NCI-H2196 (cell line): Measurements from ENCODE around the gene ANO2.

Source experiments
- DNase-seq: peaks from one replicate; lab custom pipeline; 2025; ENCODE audit not compliant: unreplicated experiment; lab: John Stamatoyannopoulos, UW

ANO2 gene

DNA sequence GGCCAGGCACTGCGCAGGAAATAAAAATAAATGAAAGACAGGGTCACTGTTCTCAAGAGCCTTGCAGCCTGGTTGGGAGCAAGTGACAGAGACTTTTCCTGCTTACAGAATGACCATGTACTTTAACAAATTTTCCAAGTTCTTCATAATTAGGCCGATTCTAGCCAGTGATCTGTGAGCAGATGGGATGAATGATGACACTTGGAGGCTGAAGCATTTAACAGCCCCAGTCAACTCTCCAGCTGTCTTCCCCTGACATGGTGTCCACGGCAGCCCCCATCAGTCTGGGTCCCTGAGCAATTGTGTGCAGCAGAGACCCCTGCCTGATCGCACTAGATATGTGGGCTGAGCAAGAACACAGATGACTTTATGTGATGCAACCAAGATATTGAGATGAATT lies 314.3 kb downstream of the ANO2 start:
- no peak for DNase-seq

DNA sequence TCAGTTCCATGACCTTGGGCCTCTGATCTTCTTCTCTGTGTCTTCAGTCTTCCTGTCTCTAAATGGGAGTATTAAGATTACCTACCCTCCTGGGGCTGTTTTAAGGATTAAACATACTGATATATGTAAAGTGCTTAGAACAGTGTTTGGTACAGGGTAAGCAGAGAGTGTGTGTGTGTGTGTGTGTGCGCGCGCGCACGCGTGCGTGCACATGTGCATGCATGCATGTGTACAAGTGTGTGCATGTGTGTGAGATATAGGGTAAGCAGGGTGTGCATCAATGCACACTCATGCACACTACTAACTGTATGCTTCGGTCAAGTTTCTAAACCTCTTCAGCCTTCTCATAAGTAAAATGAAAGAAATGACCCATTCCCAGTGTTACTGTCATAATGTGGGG lies 316.6 kb downstream of the ANO2 start:
- no peak for DNase-seq

DNA sequence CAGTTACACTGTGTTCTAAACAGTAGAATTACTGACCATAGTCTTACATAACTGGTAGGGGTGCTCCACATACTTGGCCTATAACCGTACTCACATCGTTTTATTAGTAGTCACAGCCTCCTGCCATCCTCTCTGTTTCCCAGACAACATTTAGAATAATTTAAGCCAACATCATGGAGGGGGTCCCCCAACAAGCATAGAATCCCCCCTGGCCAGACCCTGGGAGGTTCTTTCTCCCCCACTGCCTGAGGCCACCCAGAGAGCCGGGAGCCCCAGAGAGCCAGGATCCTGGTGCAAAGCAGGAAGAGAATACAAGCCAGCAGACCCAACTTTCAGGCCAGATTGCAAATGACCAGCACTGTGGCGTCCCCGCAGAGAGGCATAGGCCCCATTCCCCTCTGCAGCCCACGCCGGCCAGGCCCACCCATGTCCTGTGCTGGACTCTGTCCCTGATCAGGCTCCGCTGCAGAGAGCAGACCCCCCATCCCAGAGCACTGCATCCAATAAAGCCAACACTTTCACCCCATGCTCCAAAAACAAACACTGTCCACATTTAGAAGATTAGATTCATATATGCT lies 317.9 kb downstream of the ANO2 start:
- DNase-seq, result no peak

DNA sequence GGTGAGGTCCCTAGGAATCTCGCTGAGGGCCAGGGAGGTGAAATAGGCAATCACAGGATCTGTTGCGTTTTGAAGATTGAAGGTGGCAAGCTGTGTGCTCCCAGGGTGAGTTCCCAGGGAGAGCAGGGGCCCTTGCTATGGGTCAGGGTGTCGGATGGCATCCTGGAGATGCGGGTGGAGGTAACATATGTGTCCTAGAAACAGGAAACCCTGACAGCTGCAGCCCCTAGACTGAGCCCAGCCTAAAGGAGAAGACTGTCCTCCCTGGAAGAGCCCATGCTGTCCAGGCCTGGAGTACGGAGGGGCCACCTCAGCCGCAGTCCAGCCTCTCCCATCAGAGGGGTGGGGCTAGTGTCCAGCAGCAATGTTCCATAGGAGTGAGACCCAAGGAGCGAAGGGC lies 318.9 kb downstream of the ANO2 start:
- no peak for DNase-seq

DNA sequence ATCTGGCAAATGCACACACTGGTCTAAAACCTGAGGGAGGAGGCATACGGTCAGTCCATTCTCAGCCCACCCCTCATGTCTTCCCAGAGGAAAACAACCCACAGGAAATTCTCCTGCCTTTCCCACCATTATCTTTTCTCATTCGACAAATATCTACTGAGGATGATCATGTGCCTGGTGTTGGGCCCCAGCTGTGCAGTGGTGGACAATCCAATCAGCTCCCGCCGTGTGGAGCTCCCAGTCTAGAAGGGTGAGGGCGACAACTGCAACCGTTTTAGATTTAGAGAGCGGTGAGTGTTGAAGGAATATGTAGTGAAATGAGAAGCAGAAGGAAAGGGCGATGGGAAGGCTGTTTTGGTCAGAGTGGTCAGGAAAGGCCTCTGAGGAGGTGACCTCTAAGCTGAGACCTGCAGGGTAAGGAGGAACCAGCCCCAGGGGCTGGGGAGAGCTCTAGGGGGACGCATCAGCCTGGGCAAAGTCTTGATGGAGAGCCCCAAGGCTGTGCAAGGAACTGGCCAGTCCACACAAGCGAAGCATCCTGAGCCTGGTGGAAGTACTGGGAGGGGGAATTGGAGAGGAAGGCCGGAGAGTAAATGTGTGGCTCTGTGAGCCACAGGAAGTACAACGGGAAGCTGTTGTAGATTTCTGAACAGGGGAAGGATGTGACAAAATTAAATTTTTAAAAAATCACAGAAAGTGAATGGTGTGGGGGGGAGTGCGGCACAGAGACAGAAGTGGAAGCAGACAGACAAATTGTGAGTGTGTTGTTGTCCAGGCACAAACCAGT lies 320.4 kb downstream of the ANO2 start:
- DNase-seq, result no peak

DNA sequence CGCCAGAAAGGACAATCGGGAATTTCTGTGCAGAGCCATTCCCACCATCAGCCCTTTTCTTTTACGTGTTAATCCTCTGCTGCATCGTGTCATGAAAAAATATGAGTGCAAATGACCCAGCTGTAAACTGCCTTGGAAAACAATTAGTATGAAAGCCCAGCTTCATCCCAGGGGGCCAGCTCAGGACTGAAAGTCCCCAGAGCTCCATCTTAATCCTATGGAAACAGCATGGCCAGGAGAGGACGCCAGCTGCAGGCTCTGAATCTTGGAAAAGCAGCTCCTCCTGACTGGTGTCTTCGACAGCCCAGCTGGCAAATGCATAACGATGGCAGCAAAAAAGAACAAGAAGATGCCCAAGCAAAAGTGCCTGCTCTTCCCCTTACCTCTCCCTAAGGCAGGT lies 321.6 kb downstream of the ANO2 start:
- DNase-seq, result no peak

DNA sequence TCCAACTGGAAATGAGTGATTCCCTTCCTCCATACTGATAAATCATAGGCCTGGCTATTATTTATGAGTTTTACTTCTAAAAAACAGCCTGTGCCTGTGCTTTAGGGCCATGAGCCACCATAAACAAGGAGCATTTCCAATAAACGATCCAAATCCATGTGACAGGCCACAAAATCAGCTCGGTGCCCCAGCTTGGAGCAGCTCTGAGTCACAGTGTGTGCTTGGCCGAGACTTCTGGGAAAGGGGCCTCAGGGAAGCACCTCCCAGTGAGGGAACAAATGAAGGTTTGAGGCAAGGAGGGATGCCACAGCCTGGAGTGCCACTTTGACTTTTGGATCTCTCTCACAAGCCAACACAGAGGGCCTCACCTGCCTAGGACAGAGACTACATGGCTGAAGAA lies 322.8 kb downstream of the ANO2 start:
- no peak for DNase-seq

DNA sequence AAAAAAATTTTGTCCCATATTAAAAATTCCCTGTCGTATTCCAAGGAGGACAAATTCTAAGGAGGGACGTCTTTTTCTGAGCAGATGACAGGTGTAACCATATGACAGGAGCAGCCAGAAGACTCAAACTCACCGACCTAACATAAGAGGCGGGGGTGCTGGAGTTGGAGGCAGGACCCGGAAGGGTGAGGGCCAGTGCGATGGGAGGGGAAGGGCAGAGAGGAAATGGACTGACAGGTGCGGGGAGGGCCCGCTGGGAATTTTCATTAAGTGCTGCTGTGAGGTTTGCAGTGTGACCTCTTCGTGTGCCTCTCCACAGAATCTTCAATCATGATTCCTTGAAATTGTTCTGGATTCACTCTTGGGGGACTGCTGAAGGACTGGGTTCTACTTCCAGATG lies 323.7 kb downstream of the ANO2 start:
- no peak for DNase-seq

DNA sequence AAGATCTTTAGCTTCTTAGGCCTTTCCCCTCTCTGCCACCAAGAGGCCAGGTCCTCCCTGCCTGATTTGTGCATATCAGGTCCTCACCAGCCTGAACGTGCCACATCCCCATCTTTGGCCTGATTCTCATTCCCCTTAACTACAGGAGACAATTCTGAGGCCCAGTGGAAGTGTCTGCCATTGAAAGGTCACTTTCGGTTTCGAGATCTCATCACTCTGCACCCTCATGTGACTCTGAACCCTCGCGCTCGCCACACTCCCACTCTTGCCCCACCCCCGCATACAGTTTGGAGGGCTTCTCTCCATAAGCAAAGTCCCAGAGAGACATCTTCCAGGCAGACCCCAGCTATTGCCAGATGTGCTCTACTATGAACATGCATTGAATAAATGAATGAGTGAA lies 324.2 kb downstream of the ANO2 start:
- DNase-seq, result no peak

DNA sequence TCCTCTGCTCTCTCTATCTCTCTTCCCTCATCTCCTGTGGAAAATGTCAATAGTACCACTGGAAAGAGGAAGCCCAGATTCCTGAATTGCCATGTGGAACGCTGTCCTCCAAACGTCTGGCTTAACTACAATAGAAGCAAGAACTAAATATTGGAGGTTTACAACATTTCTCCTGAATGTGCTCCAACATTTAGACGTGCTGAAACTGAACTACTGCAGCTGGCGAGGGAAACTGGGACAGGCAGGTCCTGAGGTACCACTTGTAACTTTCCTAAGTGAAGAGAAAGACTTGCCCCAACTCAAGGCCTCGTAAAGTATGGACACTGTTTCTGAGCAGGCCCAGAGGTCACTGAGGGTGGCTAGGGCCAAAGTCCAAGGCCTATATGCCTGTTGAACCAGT lies 325.4 kb downstream of the ANO2 start:
- no peak for DNase-seq

DNA sequence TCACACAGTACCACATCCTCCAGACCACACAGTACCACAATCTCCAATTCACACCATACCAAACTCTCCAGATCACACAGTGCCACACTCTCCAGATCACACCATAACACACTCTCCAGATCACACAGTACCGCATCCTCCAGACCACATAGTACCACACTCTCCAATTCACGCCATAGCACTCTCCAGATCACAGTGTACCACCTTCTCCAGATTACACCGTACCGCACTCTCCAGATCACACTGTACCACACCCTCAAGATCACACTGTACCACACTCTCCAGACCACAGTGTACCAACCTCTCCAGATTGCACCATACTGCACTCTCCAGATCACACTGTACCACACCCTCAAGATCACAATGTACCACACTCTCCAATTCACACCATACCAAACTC lies 328.2 kb downstream of the ANO2 start:
- no peak for DNase-seq

DNA sequence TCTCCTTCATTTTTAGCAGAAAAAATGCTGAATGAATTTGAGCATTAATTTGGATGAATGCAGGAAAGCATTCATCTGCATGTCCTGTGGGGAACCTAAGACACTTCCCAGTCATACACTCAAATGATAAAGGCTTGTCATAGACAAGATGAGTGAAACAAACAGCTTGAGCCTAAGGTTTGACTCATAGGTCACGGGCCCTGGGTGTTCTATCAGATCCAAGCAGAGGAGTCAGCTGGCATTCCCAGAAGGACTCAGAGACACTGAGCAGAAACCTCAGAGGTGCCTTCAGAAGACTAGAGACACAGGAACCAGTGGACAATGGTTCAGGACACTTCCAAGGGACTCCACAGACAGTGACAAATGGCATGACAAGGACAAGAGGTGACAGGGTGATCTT lies 329.3 kb downstream of the ANO2 start:
- no peak for DNase-seq

DNA sequence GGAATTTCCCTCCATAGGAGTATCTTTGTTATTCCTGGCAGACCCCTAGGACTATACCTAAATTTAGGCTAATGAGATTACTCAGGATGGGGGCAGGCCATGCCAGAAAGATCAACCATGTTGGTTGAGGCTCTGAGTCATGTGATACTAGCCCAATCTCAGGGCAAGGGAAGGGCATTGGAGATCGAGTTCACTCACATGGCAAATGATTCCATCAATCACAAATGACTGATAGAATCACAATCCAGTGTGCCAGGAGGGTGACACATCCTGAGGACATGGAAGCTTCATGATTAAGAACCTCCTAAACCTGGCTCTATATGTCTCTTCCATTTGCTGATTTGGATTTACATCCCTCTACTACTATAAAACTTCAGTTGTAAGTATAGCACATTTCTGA lies 330.8 kb downstream of the ANO2 start:
- no peak for DNase-seq

DNA sequence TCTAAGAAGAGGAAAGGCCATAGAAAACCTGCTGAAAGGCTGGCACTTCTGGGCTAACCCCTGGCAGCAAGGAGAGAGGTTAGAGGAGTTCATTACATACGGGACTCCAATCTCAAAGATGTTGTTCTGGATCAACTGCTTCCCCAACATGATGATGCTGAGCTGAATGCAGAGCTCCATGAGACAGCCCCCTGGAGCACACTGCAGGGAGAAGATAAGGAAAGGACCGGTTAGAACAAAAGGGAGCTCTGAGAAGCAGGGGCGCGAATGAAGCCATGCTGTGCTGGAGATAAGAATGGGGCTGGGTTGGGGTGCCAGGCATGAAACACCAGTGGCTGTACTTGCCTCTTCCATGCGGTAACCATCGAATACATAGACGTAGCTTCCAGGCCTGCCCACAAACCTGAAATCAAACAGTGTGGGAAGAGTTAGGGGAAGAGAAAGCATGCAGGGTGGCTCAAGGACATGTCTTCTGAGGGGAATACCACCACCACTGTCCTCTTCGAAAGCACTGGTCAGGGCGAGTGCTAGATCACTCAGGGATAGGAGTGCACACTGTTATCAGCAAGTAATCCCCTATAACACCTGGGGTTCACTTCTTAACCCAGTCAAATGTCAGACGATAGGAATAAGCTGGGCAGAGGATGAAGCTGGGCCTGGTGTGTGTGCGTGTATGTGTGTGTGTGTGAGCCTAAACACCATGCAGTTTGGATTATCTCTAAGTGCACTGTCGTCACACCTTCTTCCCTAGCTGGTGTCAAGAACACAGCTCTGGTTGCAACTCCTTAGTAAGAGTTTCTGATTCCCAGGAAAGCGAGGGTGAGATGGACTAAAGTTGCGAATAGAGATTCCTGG lies 332.3 kb downstream of the ANO2 start:
- DNase-seq, result no peak

DNA sequence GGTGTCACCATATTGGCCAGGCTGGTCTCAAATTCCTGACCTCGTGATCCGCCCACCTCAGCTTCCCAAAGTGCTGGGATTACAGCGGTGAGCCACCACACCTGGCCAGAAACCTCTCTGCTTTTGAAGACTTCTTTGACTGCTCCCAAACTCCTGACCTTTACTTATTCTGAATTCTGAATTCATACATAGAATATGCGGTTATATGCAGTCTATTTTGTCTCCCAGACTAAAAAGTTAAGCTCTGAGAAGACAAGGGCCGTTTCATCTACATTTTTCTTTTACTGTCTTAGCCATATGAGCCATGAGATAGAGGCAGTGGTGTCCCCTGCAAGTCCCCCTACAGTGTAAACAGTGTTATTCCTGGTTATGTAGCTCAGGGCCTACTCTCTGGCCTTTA lies 333.9 kb downstream of the ANO2 start:
- DNase-seq, result no peak

DNA sequence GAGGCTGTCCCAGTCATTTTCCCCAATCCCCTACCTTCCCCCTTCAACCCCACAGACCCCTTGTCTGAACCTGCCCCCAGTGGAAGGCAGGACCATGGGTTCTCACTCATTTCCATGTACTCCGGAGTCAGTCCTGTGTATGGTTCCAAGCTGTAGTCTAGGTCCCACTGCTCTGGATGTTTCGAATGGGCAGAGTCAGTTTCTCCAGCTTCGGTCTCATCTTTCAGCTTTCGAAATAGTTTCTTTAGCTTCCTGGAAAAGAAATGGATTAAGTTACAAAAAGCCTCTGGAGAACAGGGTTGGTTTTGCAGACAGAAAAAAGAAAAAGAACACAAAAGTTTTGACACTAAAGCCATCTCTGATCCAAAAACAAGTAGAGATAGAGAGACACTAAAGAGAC lies 345.7 kb downstream of the ANO2 start:
- DNase-seq, result no peak

DNA sequence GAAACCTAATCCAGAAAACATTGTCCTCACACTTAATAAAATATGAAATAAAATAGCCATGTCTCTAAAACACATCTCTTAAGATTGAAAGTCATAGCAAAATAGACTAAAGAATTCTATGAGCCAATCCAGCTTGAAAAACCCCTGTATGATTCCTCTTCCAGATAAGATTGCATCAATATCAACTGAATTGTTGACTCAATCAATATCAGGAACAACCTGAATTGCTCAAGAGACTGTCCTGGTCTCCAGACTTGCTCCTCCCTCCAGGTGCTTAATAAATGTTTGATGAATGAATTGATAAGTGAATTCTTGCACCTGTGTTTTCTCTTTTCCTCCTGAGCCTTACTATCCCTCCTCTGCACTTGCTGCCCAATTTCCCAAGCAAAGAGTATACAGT lies 351.1 kb downstream of the ANO2 start:
- DNase-seq, result no peak

DNA sequence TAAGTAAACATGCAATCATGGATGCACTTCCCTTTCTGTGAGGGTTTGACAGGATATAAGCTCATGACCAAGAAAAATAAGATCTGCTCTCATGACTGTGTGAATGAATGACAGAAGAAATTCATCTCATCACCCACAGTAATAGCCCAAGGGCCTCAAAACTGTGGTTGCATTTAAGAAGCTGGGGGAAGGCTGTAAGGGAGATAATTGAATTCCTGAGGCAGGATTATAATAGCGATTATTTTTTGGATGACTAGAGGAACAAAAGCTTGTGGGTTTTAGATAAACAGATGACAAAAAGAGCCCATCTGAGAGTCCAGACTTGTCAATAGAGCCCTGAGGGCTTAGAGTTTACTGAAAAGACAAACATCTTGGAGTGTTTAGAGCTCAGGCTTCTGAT lies 352.0 kb downstream of the ANO2 start:
- DNase-seq, result no peak

DNA sequence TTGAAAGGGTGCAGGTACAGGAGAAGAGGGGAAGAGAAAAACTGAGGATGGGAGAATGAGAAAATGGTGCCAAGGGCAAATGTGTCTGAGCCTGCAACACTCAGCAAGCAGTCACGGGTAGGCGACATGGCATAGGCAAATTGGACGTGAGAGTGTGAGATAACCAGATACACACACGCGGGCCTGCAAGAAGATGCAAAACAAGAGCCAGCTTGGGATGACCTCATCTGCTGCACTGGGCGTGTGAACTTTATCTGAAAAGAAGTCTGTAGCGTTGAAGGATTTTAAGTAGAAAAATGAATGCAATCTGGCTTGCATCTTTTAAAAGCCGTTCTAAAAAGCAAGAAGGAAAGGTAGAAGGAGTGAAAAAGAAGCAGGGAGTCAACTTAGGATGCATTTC lies 352.7 kb downstream of the ANO2 start:
- DNase-seq, result no peak

DNA sequence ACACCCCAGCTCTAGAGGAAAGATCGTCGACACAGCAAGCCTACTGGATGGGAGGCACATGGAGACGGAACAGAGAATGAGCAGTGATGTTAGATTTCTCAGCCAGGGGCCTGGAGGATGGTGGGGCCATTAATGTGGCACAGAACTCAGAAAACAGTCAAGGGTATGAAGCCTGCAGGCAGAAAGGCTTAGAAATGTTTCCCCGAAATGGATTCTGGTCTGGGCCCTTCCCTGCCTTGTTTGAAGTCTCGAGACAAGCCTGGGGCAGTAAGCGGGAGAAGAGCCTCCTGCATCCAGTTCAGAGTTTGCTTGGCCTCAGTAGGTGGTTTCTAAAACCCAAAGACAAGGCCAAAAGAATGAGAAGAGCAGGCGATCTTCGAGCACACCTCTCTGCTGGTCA lies 354.7 kb downstream of the ANO2 start:
- no peak for DNase-seq

DNA sequence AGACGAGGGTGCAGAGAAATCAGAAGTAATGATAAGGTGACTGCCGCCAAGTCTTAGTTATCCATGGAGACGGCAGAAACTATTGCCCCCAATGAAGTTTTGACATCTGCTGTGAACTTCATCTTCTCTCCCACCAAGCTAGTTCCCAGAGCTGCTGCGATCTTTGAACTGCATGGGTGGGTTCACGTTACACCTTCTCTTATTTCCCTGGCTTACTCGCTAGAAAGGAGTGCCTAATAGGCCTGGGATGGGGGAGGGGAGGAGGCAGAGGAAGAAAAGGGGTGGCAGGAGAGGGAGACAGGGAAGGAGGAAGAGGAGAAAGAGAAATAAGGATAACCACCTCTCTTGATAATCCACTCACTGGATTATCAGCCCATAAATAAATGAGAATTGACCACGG lies 356.0 kb downstream of the ANO2 start:
- no peak for DNase-seq

DNA sequence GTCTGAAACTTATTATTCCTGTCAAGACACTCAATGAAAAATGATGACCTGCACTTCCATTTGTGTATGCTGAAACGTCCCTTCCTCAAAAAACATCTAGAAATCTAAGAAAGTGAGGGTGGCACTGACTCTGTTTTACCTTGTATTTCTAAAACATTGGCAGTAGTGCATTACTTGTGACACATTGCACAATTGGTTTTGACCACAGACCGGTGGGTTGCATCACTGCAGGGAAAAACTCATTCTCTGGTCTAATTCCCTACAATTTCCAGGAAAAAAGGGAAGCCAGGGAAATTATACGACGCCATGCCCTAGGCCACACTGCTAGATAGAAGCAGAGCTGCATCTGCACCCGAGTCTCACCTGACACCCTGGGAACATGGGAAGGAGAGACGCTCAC lies 356.5 kb downstream of the ANO2 start:
- DNase-seq, result no peak
